Hair follicular keratinocyte (primary cell): ENCODE results near the gene ECSIT. TPM values are rescaled to one million over a fixed set of nuclear protein-coding genes. Genes with fewer than 3 reads are reported as not detected.

ENCODE experiments used
- total RNA-seq: library from RNA; depleted of rRNA; stranded (reverse); fragments of >200 nt; gene quantifications from 2 replicates; pipeline ENCODE4 v1.2.3, GENCODE V29; 2015

The ECSIT gene
- 54.9 and 71.0 TPM in 2 replicates for total RNA-seq

GRCh38 chr19:11528551-11529341, at the start of gene ECSIT:
Gene ECSIT, minus strand, starts transcription at chr19:11529134. Its CDS starts 9,964 bp downstream, at chr19:11519170.

GRCh38 chr19:11577451-11578257, 48.7 kb upstream of the ECSIT start, which contains the start of gene ACP5:
Gene ACP5, minus strand, starts transcription at chr19:11577645. Its CDS starts 328 bp downstream, at chr19:11577317.

GRCh38 chr19:11558881-11559828, 30.2 kb upstream of the ECSIT start, which contains the start of gene ELOF1:
Gene ELOF1, minus strand, starts transcription at chr19:11559230. Its CDS starts 4,883 bp downstream, at chr19:11554347.

GRCh38 chr19:11538232-11539036, 9.5 kb upstream of the ECSIT start, which contains the start of gene CNN1:
Gene CNN1, plus strand, starts transcription at chr19:11538851. Its CDS starts 77 bp downstream, at chr19:11538928.

GRCh38 chr19:11505504-11506100, 23.3 kb downstream of the ECSIT start, which contains the start of gene ZNF653:
Gene ZNF653, minus strand, starts transcription at chr19:11505839. Its CDS starts 53 bp downstream, at chr19:11505786.

GRCh38 chr19:11480715-11481533, 48.0 kb downstream of the ECSIT start, which contains the start of gene ELAVL3:
Gene ELAVL3, minus strand, starts transcription at chr19:11481046. Its CDS starts 438 bp downstream, at chr19:11480608.

Other genes with a start within 250 kb of the ECSIT start
- not detected in 2 replicates for gene TSPAN16, start 233.0 kb downstream of the ECSIT start, total RNA-seq
- 42.8 and 59.5 TPM in 2 replicates for gene RAB3D, start 189.5 kb downstream of the ECSIT start, total RNA-seq
- gene TMEM205, start 182.9 kb downstream of the ECSIT start, total RNA-seq: 202 and 213 TPM in 2 replicates
- gene CCDC159, start 182.6 kb downstream of the ECSIT start, total RNA-seq: 3.4 and 5.3 TPM in 2 replicates
- 11.5 and 15.8 TPM in 2 replicates for gene PLPPR2, start 173.7 kb downstream of the ECSIT start, total RNA-seq
- gene SWSAP1, start 154.5 kb downstream of the ECSIT start, total RNA-seq: 2.7 and 3.9 TPM in 2 replicates
- gene EPOR, start 144.8 kb downstream of the ECSIT start, total RNA-seq: 3.4 and 5.0 TPM in 2 replicates
- not detected in 2 replicates for gene RGL3, start 109.8 kb downstream of the ECSIT start, total RNA-seq
- not detected in 2 replicates for gene ODAD3, start 94.0 kb downstream of the ECSIT start, total RNA-seq
- 157 and 216 TPM in 2 replicates for gene PRKCSH, start 93.5 kb downstream of the ECSIT start, total RNA-seq
- gene ELAVL3, start 48.1 kb downstream of the ECSIT start, total RNA-seq: 0.70 TPM in 1 of 2 replicates, not detected in the other
- gene ZNF653, start 23.3 kb downstream of the ECSIT start, total RNA-seq: 6.7 and 8.4 TPM in 2 replicates
- not detected in 2 replicates for gene CNN1, start 9.7 kb upstream of the ECSIT start, total RNA-seq
- gene ELOF1, start 30.1 kb upstream of the ECSIT start, total RNA-seq: 45.7 and 54.3 TPM in 2 replicates
- gene ACP5, start 48.5 kb upstream of the ECSIT start, total RNA-seq: 20.6 and 32.1 TPM in 2 replicates
- gene ZNF627, start 68.3 kb upstream of the ECSIT start, total RNA-seq: 7.4 and 8.3 TPM in 2 replicates
- 3.0 and 5.2 TPM in 2 replicates for gene ZNF823, start 209.8 kb upstream of the ECSIT start, total RNA-seq
- gene ZNF441, start 237.9 kb upstream of the ECSIT start, total RNA-seq: 1.3 and 1.9 TPM in 2 replicates